ENCODE results near the gene CSNK2A2. TPM values are rescaled to one million over a fixed set of nuclear protein-coding genes. Genes with fewer than 3 reads are reported as not detected.

CSNK2A2 gene
- total and polyA plus RNA-seq, 10 of the 15 experiments (the other 5 are each of a cell fraction or from before 2014, with no cell fraction given) = 17.4 to 79.1 (median 29.4) TPM

- intact Hi-C loops (cut with micrococcal nuclease; ENCODE audit: unreplicated experiment) = loop anchor here (2.0 to 10.0 kb wide), 5 partner anchors 103 to 683 kb away; partner anchors contain the start of genes CIAPIN1, CNOT1, COQ9 and MMP15
- Histone ChIP-seq H3K27ac (ENCODE audit: control insufficient read depth, insufficient read depth) (no peak overlapping the region), H3K79me2 (ENCODE audit: control insufficient read depth, insufficient read depth, low read length) (peaks cover 54% of the 10 kb centered on the region), H3K27me3 (replicated peaks in 1 of 2; ENCODE audit: control insufficient read depth in 2 of 2, insufficient read depth in 2 of 2, low read length in 1 of 2) (no peaks in the 10 kb centered on the region), H3K9ac (ENCODE audit: control insufficient read depth, insufficient read depth, low read length) (peak overlapping the region; percentile 70), H3K4me2 (ENCODE audit: control insufficient read depth, insufficient read depth) (peak overlapping the region; percentile 99), H3K4me1 (ENCODE audit: control insufficient read depth, insufficient read depth, low read length) (peaks cover 16% of the 10 kb centered on the region), H3K36me3 (ENCODE audit: control insufficient read depth in 2 of 2, insufficient read depth in 2 of 2, low read length in 1 of 2) (peaks cover 0 to 4% of the 10 kb centered on the region in 2 experiments; a peak in 1 of 4 replicates), H3K9me3 (replicated peaks; ENCODE audit: control insufficient read depth, insufficient read depth, low read length) (no peaks in the 10 kb centered on the region), H3K4me3 (peak overlapping the region; percentile 85), H2AFZ (ENCODE audit: control insufficient read depth, low read depth, low read length) (no peak overlapping the region), H4K20me1 (ENCODE audit: control insufficient read depth, insufficient read depth) (peaks cover 5% of the 10 kb centered on the region; the same call in 1 of the 2 replicates)
- WGBS (ENCODE audit: insufficient coverage, insufficient replicate concordance, low lambda C conversion rate, missing lambda C conversion rate) = 49% methylated on average over 4 of the region's 4 CpGs
- BruUV-seq (replicated peaks) = no TSS peak
- TF ChIP-seq E2F8 (IDR thresholded peaks at IDR 0.05; ENCODE audit: low read depth, partially characterized antibody) (no peak), IRF5 (IDR thresholded peaks at IDR 0.05; ENCODE audit: borderline replicate concordance) (no peak), MEF2B (IDR thresholded peaks at IDR 0.05; ENCODE audit: partially characterized antibody, poor library complexity, severe bottlenecking) (no peak), CTCF (IDR thresholded peaks at IDR 0.05 in 2 of 3, conservative IDR thresholded peaks at IDR 0.05 in 1 of 3; ENCODE audit: control insufficient read depth in 2 of 3, extremely low read depth in 1 of 3, insufficient read depth in 1 of 3, low read depth in 3 of 3, low read length in 3 of 3) (0 out of 6 replicates have a peak, but pooled peaks of 1 of the 3 experiments have one; percentile 24), ZNF622 (IDR thresholded peaks at IDR 0.05) (no peak), HSF1 (IDR thresholded peaks at IDR 0.05; ENCODE audit: low read depth, low read length) (no peak), BRCA1 (IDR thresholded peaks at IDR 0.05; ENCODE audit: low read depth, low read length) (no peak), YY1 (IDR thresholded peaks at IDR 0.05; ENCODE audit: low read depth, low read length) (no peak)
- in situ Hi-C loops (cut with MboI) = loop anchor here (5.0 kb wide), 1 partner anchor 105 kb away; no protein-coding TSS in a partner anchor
- POLR2A ChIA-PET = interaction anchor here (0.6 to 0.9 kb wide), 2 partner anchors 81 to 115 kb away, joined by 4 to 5 read pairs; no protein-coding TSS in a partner anchor
- RAD21 ChIA-PET (ENCODE audit: unreplicated experiment) = interaction anchor here (0.7 to 6.6 kb wide), 12 partner anchors 24 to 179 kb away, joined by 3 to 30 read pairs (median 3); partner anchors contain the start of genes MMP15, USB1 and ZNF319
- ATAC-seq (no peak), FAIRE-seq (no peak), DNase-seq (ENCODE audit: low read depth, low spot score) (no peak)
- CTCF ChIA-PET = interaction anchor here (0.7 to 13.7 kb wide), 17 partner anchors 9 to 229 kb away, joined by 3 to 186 read pairs (median 5); a partner anchor contains a TSS
- SMC1A ChIA-PET (ENCODE audit: uncharacterized antibody, unreplicated experiment) = interaction anchor here (0.7 to 3.9 kb wide), 13 partner anchors 22 to 269 kb away, joined by 3 to 25 read pairs (median 7); no protein-coding TSS in a partner anchor
These were observed 70.3 kb downstream of the CSNK2A2 start for GRCh38 chr16:58127634-58128033.

Data from GM12878 (cell line).